H9 (cell line): Measurements from ENCODE around the gene BICDL2. TPM values are rescaled to one million over a fixed set of nuclear protein-coding genes. Genes with fewer than 3 reads are reported as not detected.

Source experiments
- DNase-seq: peaks from one replicate; pipeline ENCODE4 v3.0.0-alpha.2; 2017
- H2AFZ ChIP-seq: one replicate; pipeline ENCODE4 v1.6.1; 2013; ENCODE audit warnings: mild to moderate bottlenecking, low read length, control low read depth, moderate library complexity
- H2AK5ac ChIP-seq: 2 replicates; pipeline ENCODE4 v1.6.1; 2013; ENCODE audit warnings: low read length, control low read depth, mixed read lengths; ENCODE audit not compliant: insufficient read length
- H2BK120ac ChIP-seq: one replicate; pipeline ENCODE4 v1.6.1; 2013; ENCODE audit warnings: low read depth, mild to moderate bottlenecking, low read length, control low read depth, inconsistent platforms; ENCODE audit not compliant: poor library complexity, severe bottlenecking
- H2BK12ac ChIP-seq: 2 replicates; pipeline ENCODE4 v1.6.1; 2013; ENCODE audit warnings: low read length, control low read depth, mixed read lengths, low read depth; ENCODE audit not compliant: insufficient read length
- H2BK15ac ChIP-seq: 2 replicates; pipeline ENCODE4 v1.6.1; 2013; ENCODE audit warnings: low read depth, low read length, control low read depth
- H2BK20ac ChIP-seq: one replicate; pipeline ENCODE4 v1.6.1; 2013; ENCODE audit warnings: low read depth, mild to moderate bottlenecking, low read length, control low read depth, inconsistent platforms; ENCODE audit not compliant: poor library complexity, severe bottlenecking
- H2BK5ac ChIP-seq: 2 replicates; pipeline ENCODE4 v1.6.1; 2013; ENCODE audit warnings: low read length, control low read depth, mixed read lengths; ENCODE audit not compliant: insufficient read length
- H3K14ac ChIP-seq: 2 replicates; pipeline ENCODE4 v1.6.1; 2013; ENCODE audit warnings: low read length, control low read depth; ENCODE audit not compliant: insufficient read depth
- H3K18ac ChIP-seq: 2 replicates; pipeline ENCODE4 v1.6.1; 2013; ENCODE audit warnings: low read depth, mild to moderate bottlenecking, mixed read lengths, low read length, control low read depth; ENCODE audit not compliant: insufficient read length
- H3K23ac ChIP-seq: 2 replicates; pipeline ENCODE4 v1.6.1; 2013; ENCODE audit warnings: low read length, control low read depth, mixed read lengths, low read depth; ENCODE audit not compliant: insufficient read length
- H3K23me2 ChIP-seq: 2 replicates; pipeline ENCODE4 v1.6.1; 2013; ENCODE audit warnings: low read depth, mild to moderate bottlenecking, mixed read lengths, low read length, control low read depth; ENCODE audit not compliant: insufficient read length, poor library complexity, severe bottlenecking
- H3K27ac ChIP-seq: 2 replicates; pipeline ENCODE4 v1.5.1; 2013; ENCODE audit warnings: low read length, control low read depth, mixed read lengths, low read depth; ENCODE audit not compliant: insufficient read length
- H3K27me3 ChIP-seq: 2 replicates; pipeline ENCODE4 v1.6.1; 2013; ENCODE audit warnings: low read length, control low read depth, inconsistent platforms; ENCODE audit not compliant: insufficient read depth
- H3K4ac ChIP-seq: 2 replicates; pipeline ENCODE4 v1.6.1; 2013; ENCODE audit warnings: low read depth, mild to moderate bottlenecking, control low read depth, inconsistent platforms, low read length, moderate library complexity
- H3K4me1 ChIP-seq: 2 replicates; pipeline ENCODE4 v1.6.1; 2013; ENCODE audit warnings: low read length, control low read depth, inconsistent platforms; ENCODE audit not compliant: insufficient read depth
- H3K4me2 ChIP-seq: 2 replicates; pipeline ENCODE4 v1.6.1; 2013; ENCODE audit warnings: low read length, control low read depth, mixed read lengths; ENCODE audit not compliant: insufficient read length, insufficient read depth
- H3K56ac ChIP-seq: 2 replicates; pipeline ENCODE4 v1.6.1; 2013; ENCODE audit warnings: low read depth, mild to moderate bottlenecking, mixed read lengths, low read length, control low read depth; ENCODE audit not compliant: insufficient read length
- H3K79me1 ChIP-seq: 2 replicates; pipeline ENCODE4 v1.6.1; 2013; ENCODE audit warnings: low read depth, mild to moderate bottlenecking, moderate library complexity, low read length, control low read depth, inconsistent platforms; ENCODE audit not compliant: insufficient read depth, poor library complexity, severe bottlenecking
- H3K79me2 ChIP-seq: 2 replicates; pipeline ENCODE4 v1.6.1; 2013; ENCODE audit warnings: low read length, control low read depth, inconsistent platforms; ENCODE audit not compliant: insufficient read depth
- H3K9ac ChIP-seq: 2 replicates; pipeline ENCODE4 v1.6.1; 2013; ENCODE audit warnings: low read length, control low read depth, mixed read lengths; ENCODE audit not compliant: insufficient read length; ENCODE audit errors: extremely low read depth
- H3K9me3 ChIP-seq: one replicate; pipeline ENCODE4 v1.6.1; 2013; ENCODE audit warnings: low read depth, low read length, inconsistent platforms; ENCODE audit not compliant: control insufficient read depth
- H3T11ph ChIP-seq: one replicate; pipeline ENCODE4 v1.6.1; 2013; ENCODE audit warnings: mild to moderate bottlenecking, low read length, control low read depth, inconsistent platforms
- H4K20me1 ChIP-seq: one replicate; pipeline ENCODE4 v1.6.1; 2013; ENCODE audit not compliant: control insufficient read depth, insufficient read length, insufficient read depth
- H4K5ac ChIP-seq: 2 replicates; pipeline ENCODE4 v1.6.1; 2013; ENCODE audit warnings: low read depth, mild to moderate bottlenecking, mixed read lengths, low read length, control low read depth; ENCODE audit not compliant: insufficient read length
- H4K8ac ChIP-seq: replicated peaks from 2 replicates; pipeline ENCODE4 v1.6.1; 2013; ENCODE audit warnings: low read length, control low read depth, mixed read lengths, low read depth; ENCODE audit not compliant: insufficient read length
- H4K91ac ChIP-seq: 2 replicates; pipeline ENCODE4 v1.6.1; 2013; ENCODE audit warnings: low read depth, mild to moderate bottlenecking, moderate library complexity, mixed read lengths, low read length, control low read depth; ENCODE audit not compliant: insufficient read length
- H3K27ac Mint-ChIP-seq, 3 experiments: 2 replicates in 2 of 3; 3 replicates in 1 of 3; pipeline ENCODE4 v1.8.0; 2020 to 2021; ENCODE audit warnings: mixed read lengths in 3 of 3, mild to moderate bottlenecking in 1 of 3, moderate library complexity in 1 of 3
- H3K27me3 Mint-ChIP-seq: 2 replicates; pipeline ENCODE4 v1.8.0; 2021; ENCODE audit warnings: low read depth, mild to moderate bottlenecking, moderate library complexity, mixed read lengths
- H3K36me3 Mint-ChIP-seq, 3 experiments: 2 replicates in 2 of 3; 3 replicates in 1 of 3; pipeline ENCODE4 v1.8.0; 2020 to 2021; ENCODE audit warnings: low read depth in 3 of 3, mixed read lengths in 3 of 3; ENCODE audit not compliant: insufficient read depth in 1 of 3
- H3K4me1 Mint-ChIP-seq, 2 experiments: 2 replicates each; pipeline ENCODE4 v1.8.0; 2020; ENCODE audit warnings: mixed read lengths in 2 of 2
- H3K4me3 Mint-ChIP-seq, 2 experiments: 2 replicates in 1 of 2; 3 replicates in 1 of 2; pipeline ENCODE4 v1.8.0; 2020 to 2021; ENCODE audit warnings: mild to moderate bottlenecking in 2 of 2, mixed read lengths in 2 of 2, moderate library complexity in 1 of 2
- H3K9me3 Mint-ChIP-seq, 2 experiments: 2 replicates in 1 of 2; 3 replicates in 1 of 2; pipeline ENCODE4 v1.8.0; 2020; ENCODE audit warnings: mild to moderate bottlenecking in 2 of 2, mixed read lengths in 2 of 2, moderate library complexity in 1 of 2
- CTCF ChIP-seq: fragments of 200-600 bp; sonication (generic); conservative IDR thresholded peaks from 3 replicates; pipeline ENCODE4 v1.8.0; 2021; ENCODE audit warnings: antibody characterized with exemption, mild to moderate bottlenecking
- WGBS: extraction: QIAGEN DNeasy Blood & Tissue Kit; methylation state at CpG from one replicate; pipeline ENCODE4 v1.1.7; 2013; ENCODE audit warnings: missing lambda C conversion rate, low lambda C conversion rate, mixed read lengths; ENCODE audit not compliant: insufficient read length; ENCODE audit errors: extremely low coverage; 5-methylcytosine and 5-hydroxymethylcytosine counted together
- total RNA-seq: library from RNA; stranded (reverse); gene quantifications from 2 replicates; pipeline ENCODE4 v1.2.1, GENCODE V29; 2021

BICDL2 gene
- total RNA-seq, 1 experiment from 2014 or later, result 13.5 TPM

- no peak overlapping the region for H4K91ac ChIP-seq
- no peak overlapping the region; a peak in 1 of 5 replicates for H3K4me3 Mint-ChIP-seq
These were observed 14.3 kb upstream of the BICDL2 start for GRCh38 chr16:3051009-3051408.

More at GRCh38 chr16:3051009-3051408, 14.3 kb upstream of the BICDL2 start:
- DNase-seq, result no peak
- H3K27me3 Mint-ChIP-seq, result peaks cover 62% of the 10 kb centered on the region
- Histone ChIP-seq H4K8ac (no peak overlapping the region), H4K20me1 (no peaks in the 10 kb centered on the region), H4K5ac (no peak overlapping the region), H3K79me2 (no peaks in the 10 kb centered on the region), H3K4me2 (no peak overlapping the region), H3K56ac (no peak overlapping the region), H3K4me1 (no peaks in the 10 kb centered on the region), H3K27me3 (peaks cover 2% of the 10 kb centered on the region; the same call in 1 of the 2 replicates), H3K18ac (no peak overlapping the region), H3K79me1 (no peaks in the 10 kb centered on the region), H3K23ac (no peak overlapping the region), H3K9ac (no peak overlapping the region), H2BK120ac (no peak overlapping the region), H3K4ac (no peak overlapping the region), H2AFZ (no peak overlapping the region), H3K14ac (no peak overlapping the region), H2BK12ac (no peak overlapping the region), H2BK5ac (no peak overlapping the region), H3K23me2 (peaks cover 11% of the 10 kb centered on the region), H3T11ph (no peak overlapping the region), H2BK20ac (no peak overlapping the region), H3K9me3 (no peaks in the 10 kb centered on the region), H2AK5ac (no peak overlapping the region), H3K27ac (no peak overlapping the region), H2BK15ac (no peak overlapping the region)
- H3K9me3 Mint-ChIP-seq, result no peaks in the 10 kb centered on the region; a peak in 2 of 5 replicates
- peaks cover 23 to 45% (median 25%) of the 10 kb centered on the region in 3 experiments for H3K36me3 Mint-ChIP-seq
- no peak overlapping the region for H3K27ac Mint-ChIP-seq
- no peak for TF ChIP-seq CTCF
- H3K4me1 Mint-ChIP-seq, result peaks cover 12 to 22% of the 10 kb centered on the region in 2 experiments
- no CpG with 5 or more reads among the region's 4 CpGs for WGBS
